Frontal cortex (tissue), 4 donors: ENCODE results near the gene TBCD. TPM values are rescaled to one million over a fixed set of nuclear protein-coding genes. Genes with fewer than 3 reads are reported as not detected.

Experiments used
- DNase-seq, 2 donors: peaks; one replicate each; pipeline ENCODE4 v3.0.0; 2012; ENCODE audit warnings: low spot score in 2 of 2
- FAIRE-seq: peaks from 2 replicates; lab custom pipeline; 2012; peaks lifted over from hg19 to GRCh38; lab: Jason Lieb, UNC
- total RNA-seq: library from RNA; depleted of rRNA; stranded (reverse); fragments of >200 nt; gene quantifications from one replicate; pipeline ENCODE4 v1.2.3, GENCODE V29; 2014
- donor health status: control.
- donor health status: control.
- donor health status: control.

The TBCD gene
- 73.8 TPM for total RNA-seq

DNA sequence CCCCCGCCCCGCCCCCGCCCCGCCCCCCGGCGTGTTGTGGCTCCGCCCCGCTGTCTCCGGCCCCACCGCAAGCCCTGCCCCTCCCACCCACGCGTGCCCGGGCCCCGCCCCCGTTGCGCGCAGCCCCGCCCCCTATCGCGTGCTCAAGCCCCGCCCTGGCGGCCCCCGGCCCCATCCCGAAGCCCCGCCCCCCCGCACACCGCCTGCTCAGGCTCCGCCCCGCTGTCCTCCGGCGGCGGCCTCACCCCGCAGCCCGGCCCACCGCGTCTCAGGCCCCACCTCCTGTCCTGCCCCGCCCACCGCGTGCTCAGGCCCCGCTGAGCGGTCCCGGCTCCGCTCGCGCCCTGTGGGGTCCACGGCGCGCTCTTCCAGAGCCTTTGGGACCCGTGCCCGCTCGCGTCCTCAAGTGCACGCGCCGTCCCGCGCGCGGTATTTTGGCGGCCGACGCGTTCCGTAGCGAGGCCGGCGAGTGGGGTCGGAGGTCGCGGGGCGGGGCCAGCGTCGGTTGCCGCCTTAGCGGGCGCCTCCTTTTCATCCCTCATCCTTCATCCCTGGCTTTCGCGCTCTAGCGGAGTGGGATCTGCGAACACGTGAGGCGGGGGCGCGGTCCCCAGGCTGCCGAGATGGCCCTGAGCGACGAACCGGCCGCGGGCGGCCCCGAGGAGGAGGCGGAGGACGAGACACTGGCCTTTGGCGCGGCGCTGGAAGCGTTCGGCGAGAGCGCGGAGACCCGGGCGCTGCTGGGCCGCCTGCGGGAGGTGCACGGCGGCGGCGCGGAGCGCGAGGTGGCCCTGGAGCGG, at the start of gene TBCD:
TBCD (plus strand) TSS at position 495 of the 800 bp plus-strand sequence; CDS start at position 624, 129 bp downstream.
- DNase-seq (peak; percentile 95 to 96), FAIRE-seq (no peak)

GRCh38 chr17:82702231-82702927, 49.5 kb upstream of the TBCD start:
- DNase-seq, result no peak
- FAIRE-seq, result no peak

GRCh38 chr17:82703036-82703745, 48.7 kb upstream of the TBCD start:
- FAIRE-seq (no peak), DNase-seq (no peak)

- DNase-seq (no peak), FAIRE-seq (no peak)
Observed at GRCh38 chr17:82703935-82704865, 47.7 kb upstream of the TBCD start.

- no peak for FAIRE-seq
- DNase-seq, result no peak
Observed at GRCh38 chr17:82704886-82705285, 47.0 kb upstream of the TBCD start.

DNA sequence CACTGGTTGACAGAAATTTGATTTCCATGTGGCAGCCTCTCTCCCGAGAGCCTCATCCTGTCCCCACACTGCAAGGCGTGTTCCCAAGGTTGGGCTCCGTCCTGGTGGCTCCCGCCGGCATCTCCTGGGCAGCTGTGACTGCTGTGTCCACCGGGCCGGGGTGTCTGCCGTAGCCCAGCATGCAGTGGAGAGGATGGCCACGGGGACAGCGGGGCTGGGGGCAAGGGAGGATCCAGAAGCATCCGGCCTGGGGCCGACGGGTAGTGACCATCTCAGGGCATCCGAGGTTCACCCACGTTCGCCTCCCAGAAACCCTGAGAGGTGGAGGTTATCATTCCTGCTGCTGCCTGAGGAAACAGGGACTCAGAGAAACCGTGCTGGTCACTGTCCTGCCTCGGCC, 46.1 kb upstream of the TBCD start:
- no peak for DNase-seq
- FAIRE-seq, result no peak

GRCh38 chr17:82709024-82709675, 42.7 kb upstream of the TBCD start:
- no peak for FAIRE-seq
- DNase-seq, result no peak

DNA sequence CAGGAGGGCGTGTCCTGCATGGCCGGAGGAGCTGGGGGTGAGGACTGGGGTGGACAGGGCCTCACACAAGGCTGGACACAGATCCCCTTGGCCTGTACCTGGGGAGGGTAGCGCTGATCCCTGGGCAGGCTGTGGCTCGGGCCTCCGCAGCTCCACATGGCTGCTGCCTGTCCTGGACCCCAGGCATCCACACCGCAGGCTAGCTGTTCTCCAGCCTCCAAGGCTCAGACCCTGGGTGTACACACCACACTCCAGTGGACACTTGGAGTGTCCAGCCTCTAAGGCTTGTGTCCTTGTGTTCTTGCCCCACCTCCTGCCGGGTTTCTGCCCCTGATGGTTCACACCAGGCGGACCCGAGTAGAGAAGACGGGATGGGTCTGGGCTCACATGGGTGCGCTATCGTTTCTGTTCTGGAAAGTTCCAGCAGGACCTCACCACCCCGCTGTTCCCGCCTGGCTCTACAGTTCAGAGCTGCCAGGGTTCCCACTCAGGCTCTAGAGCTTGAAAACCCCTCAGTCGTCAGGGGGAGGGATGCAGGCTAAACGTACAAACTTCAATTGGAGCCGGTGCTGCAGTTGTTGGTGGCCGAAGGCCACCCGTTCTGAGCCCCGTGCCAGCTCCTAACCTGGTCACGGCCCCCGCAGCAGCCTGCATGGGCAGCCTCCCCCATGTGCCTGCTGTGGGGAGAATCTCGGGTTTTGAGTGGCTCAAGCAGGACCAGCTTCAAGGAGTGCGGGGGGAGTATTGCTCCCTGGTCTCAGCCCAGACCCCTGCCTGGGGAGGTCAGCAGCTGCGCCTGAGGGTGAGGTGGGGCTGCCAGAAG, 42.0 kb upstream of the TBCD start:
- DNase-seq, result no peak
- FAIRE-seq, result no peak

DNA sequence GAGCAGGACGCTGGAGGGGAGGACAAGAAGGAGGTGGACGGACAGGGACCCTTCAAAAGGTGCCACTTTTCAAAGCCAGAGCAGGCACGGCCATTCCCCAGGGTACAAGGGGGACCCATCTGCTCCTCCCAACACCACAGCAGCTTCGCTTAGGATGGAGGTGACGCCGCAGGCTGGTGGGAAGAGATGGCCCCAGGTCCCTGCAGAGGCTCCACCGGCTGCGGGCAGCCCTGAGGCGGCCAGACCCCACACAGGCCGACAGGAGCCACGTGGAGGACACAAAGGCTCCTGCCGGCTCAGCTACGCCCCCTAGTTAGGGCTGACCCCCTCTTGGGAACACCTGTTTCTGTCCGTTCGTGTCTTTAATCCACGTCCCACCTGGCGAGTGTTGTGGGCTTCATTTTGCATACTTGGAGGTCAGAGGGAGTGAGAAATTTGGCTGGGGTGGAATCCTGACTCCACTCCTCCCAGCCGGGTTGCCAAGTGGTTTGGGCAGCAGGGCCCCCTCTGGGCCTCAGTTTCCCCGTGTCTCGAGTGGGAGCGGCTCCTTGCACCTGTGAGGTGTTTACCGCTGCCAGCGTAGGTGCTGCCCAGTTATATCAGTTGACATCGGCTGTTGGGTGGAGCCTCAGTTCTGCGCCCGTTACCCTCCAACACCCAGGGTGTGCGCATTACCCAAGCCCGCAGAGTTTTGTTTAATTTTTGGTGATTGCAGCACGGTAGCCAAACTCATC, 41.2 kb upstream of the TBCD start:
- FAIRE-seq, result no peak

DNA sequence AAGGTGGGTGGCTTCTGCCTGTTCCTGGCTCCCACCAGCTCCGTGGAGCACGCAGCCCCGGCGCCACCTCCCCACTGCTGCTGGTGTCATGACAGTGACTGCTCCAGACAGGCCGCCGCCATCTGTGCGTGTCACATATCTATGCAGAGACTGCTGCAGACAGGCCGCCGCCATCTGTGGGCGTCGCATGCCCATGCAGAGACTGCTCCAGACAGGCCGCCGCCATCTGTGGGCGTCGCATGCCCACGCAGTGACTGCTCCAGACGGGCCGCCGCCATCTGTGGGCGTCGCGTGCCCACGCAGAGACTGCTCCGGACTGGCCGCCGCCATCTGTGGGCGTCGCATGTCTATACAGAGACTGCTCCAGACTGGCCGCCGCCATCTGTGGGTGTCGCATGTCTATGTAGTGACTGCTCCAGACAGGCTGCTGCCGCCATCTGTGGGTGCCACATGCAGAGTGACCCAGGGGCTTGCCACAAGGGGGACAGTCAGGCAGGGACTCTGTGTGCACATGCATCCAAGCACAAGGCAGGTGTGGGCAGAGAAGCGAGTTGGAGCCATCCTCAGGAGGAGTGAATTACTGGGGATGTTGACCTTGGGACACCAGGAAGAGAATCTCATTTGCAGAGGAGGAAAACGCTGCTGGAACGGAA, 38.7 kb upstream of the TBCD start:
- no peak for FAIRE-seq
- no peak for DNase-seq

More for the DNA sequence above, 41.2 kb upstream of the TBCD start:
- no peak for DNase-seq

- DNase-seq, result peak; percentile 100
- FAIRE-seq, result no peak
Observed at GRCh38 chr17:82716203-82717010, 35.5 kb upstream of the TBCD start, which contains the start of gene FN3KRP. TSS of gene FN3KRP (plus strand) at chr17:82716706. CDS start at chr17:82716756, 50 bp downstream.

DNA sequence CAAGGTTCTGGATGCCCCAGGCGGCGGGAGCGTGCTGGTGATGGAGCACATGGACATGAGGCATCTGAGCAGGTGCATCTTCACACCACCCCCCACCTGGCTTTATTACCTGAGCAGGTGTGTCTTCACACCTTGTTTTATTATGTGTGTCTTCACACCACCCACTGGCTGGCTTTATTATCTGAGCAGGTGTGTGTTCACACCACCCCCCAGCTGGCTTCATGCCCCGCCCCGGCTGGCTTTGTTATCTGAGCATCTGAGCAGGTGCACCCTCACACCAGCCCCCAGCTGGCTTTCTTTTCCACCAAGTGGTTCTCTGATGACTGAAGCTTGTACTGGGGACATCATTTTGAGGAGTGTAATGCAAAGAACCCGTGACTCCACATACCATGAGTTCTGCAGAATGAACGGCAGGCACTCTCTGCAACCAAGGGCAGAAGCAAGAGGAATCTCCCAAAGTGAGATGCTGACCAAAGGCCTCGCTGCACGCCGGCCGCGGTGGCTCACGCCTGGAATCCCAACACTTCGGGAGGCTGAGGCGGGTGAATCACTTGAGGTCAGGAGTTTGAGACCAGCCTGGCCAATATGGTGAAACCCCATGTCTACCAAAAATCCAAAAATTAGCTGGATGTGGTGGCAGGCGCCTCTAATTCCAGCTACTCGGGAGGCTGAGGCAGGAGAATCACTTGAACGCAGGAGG, 32.7 kb upstream of the TBCD start:
- DNase-seq, result no peak
- FAIRE-seq, result no peak

DNA sequence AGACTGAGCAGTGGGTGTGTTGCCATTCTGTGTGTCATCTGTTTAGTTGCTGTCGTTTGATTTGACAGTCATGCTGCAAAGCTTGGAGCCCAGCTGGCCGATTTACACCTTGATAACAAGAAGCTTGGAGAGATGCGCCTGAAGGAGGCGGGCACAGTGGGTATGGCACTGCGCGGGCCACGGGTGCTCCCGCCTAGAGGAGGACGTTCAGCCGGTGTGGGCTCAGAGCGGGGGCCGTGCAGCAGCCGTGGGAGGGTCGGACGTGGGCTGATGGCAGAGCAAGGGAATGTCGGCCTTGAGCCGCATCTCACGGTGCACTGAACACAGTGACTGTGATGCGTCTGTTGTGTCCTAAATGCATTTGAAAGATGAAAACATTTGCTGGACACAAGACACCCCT, 31.7 kb upstream of the TBCD start:
- FAIRE-seq, result no peak
- DNase-seq, result no peak

DNA sequence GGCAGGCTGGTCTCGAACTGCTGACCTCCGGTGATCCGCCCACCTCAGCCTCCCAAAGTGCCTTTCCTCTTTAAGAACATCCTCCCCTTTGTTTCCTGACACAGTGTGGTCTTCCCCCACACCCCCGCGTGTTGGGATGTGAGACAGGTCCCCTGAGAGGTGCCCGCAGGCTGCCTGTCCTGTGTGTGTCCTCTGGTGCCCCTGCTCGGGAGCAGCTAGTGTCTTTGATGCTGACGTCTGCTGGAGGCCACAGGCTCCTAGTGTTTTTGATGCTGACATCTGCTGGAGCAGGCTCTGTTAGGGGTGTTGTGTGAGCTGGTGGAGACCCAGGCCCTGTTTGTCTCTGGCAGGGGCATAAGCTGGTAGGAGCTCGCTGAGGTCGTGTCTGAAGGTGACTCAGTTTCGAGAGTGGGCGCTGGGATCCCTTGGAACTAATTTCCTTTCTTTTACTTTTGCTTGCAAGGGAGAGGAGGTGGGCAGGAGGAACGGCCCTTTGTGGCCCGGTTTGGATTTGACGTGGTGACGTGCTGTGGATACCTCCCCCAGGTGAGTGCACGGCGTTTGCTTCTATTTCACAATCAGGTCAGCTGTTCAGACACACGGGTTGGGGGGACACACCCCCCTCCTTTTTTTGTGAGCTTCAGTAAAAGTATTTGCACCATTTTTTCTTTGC, 29.4 kb upstream of the TBCD start:
- DNase-seq (no peak), FAIRE-seq (no peak)

DNA sequence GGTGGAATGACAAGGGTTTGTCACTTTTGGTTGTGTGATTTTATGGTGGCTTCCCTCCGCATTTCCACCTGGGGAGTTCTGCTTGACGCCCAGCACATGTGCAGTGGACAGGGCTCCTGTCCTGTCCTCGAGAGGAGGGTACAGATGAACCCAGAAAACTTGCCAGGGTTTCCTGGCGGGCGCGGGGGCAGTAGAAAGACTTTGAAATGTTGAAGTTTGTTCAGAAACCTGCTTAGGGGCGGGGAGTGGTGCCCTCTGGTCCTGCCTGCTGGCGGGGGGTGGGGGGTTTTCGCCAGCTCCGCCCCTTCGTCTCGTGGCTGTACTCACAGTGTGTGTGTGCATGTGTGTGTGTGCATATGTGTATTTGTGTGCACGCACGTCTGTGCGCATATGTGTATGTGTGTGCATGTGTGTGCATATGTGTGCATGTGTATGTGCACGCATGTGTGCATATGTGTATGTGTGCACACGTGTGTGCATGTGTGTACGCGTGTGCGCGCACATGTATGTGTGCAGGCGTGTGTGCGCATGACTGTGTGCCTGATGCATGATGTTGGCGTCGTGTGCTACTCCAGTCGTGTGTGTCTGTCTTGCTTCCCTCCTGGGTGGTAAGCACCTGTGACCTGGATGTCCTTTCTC, 28.6 kb upstream of the TBCD start:
- DNase-seq (no peak), FAIRE-seq (no peak)
